Subcutaneous adipose tissue (tissue), 4 donors: ENCODE measurements around the gene ARID1A. TPM values are rescaled to one million over a fixed set of nuclear protein-coding genes. Genes with fewer than 3 reads are reported as not detected.

Experiments
- total RNA-seq, 4 donors: library from RNA; depleted of rRNA; stranded (reverse); fragments of >200 nt; gene quantifications; one replicate each; pipeline ENCODE4 v1.1.0, GENCODE V29; 2016
- TF ChIP-seq, protein P1 (sequence below): fragments of 450-650 bp; IDR thresholded peaks from one replicate; pipeline ENCODE4 v1.5.1; 2016; ENCODE audit warnings: low read depth, mild to moderate bottlenecking, control low read depth, antibody characterized with exemption, moderate library complexity

ARID1A gene
- total RNA-seq, 4 donors from 2014 or later, result 25.1 to 50.7 (median 31.3) TPM

DNA sequence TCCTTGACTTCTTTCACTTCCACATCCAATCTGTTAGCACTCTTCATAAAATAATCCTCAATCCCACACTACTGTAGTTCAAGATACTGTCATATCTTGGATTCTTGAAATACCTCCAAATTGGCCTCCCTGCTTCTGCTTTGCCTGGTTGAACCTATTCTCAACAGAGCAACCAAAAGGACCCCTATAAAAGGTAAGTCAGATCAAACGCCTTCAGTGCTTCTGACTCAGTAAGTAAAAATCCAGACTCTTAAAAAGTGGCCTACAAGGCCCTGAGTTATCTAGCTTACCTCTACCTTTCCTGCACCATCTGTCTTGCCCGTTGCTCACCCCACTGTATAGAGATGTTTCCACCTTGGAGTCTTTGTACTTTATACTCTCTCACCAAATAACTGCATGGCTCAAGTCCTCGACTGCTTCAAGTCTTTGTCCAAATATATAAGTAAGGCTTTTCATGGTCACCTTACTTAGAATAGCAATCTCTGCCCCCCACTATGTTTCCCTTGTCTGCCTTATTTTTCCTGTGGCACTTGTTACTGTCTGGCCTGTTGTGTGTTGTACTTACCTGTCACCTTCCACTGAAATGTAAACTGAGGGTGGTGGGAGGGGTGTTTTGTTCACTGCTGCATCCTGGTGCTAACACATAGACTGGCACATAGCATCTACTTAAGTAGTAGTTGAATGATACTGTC is 86.9 kb downstream of the ARID1A start:
- TF ChIP-seq, protein P1, sequence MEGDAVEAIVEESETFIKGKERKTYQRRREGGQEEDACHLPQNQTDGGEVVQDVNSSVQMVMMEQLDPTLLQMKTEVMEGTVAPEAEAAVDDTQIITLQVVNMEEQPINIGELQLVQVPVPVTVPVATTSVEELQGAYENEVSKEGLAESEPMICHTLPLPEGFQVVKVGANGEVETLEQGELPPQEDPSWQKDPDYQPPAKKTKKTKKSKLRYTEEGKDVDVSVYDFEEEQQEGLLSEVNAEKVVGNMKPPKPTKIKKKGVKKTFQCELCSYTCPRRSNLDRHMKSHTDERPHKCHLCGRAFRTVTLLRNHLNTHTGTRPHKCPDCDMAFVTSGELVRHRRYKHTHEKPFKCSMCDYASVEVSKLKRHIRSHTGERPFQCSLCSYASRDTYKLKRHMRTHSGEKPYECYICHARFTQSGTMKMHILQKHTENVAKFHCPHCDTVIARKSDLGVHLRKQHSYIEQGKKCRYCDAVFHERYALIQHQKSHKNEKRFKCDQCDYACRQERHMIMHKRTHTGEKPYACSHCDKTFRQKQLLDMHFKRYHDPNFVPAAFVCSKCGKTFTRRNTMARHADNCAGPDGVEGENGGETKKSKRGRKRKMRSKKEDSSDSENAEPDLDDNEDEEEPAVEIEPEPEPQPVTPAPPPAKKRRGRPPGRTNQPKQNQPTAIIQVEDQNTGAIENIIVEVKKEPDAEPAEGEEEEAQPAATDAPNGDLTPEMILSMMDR, result no peak

DNA sequence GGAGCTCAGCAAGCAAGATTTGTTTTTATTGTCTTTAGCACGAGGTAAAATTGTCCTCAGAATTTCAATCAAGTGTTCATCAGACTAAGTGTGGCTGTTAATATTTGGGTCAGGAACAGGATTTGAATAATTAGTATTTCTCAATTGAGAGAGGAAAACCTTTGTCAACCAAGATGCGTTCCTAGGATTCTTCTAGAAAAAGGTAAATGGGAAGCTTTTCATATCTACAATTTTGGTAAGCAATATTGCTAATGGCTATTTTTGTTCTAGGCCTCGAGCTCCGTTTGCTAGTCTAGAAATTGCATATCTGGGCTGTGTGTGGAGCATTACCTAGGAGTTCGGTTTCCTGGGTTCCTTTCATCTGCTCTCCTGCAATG is 87.8 kb downstream of the ARID1A start:
- TF ChIP-seq, protein P1, result no peak

DNA sequence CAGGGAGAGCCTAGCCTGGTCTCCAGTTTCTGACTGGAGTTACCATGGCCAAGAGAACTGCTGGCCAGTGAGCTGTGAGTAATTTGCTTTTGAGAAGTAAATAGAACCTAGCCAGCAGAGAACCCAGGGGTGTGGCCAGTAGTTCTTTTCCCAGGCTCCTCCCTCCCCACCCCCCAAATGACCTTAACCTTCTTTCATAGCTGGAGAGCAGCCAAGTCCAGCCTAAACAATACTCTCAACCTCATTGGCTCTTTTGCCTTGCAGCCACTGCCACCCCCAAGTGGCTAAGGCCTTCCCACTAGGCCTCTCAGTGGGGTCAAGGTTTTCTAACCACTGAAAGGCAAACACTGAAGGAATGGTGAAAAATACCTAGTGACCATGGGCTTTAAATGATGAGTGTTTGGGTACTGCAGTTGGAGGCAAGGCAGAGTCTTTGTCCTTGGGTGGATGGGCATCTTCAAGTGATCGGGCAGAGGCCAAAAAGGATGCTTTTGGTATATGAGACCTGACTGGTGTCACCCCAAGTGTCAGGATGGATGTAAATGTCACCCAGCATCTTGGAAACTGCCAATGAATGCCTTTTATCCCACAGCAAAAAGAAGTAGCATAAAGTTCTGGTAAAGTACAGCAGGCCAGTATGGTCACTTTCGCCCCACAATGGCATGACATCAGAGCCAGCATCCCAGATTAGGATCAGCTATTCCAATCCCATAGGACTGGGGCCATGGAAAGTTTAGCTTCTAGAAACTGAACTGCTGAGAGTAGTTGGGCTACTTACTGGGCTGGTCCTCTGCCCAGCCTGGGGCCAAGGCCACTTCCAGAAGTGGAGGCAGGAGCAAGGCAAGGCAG is 88.4 kb downstream of the ARID1A start:
- TF ChIP-seq, protein P1, result no peak

DNA sequence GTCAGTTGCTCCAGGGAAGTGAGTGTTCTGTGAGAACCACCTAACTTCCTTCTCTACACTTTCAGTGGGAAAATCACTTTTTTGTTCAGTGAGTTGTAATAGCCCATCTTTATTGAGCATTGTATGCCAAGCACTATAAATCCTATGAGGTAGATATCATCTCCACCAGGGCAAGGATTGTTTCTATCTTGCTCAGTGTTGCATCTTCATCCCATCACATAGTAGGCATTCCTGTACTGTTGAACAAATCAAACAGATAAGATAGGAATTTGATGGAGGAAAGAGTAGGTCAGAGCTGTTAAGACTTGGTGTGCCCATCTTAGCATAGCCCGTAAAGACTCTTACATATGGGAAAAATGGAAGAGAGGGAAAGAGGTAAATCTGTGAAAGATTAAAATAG is 89.1 kb downstream of the ARID1A start:
- TF ChIP-seq, protein P1, result no peak

DNA sequence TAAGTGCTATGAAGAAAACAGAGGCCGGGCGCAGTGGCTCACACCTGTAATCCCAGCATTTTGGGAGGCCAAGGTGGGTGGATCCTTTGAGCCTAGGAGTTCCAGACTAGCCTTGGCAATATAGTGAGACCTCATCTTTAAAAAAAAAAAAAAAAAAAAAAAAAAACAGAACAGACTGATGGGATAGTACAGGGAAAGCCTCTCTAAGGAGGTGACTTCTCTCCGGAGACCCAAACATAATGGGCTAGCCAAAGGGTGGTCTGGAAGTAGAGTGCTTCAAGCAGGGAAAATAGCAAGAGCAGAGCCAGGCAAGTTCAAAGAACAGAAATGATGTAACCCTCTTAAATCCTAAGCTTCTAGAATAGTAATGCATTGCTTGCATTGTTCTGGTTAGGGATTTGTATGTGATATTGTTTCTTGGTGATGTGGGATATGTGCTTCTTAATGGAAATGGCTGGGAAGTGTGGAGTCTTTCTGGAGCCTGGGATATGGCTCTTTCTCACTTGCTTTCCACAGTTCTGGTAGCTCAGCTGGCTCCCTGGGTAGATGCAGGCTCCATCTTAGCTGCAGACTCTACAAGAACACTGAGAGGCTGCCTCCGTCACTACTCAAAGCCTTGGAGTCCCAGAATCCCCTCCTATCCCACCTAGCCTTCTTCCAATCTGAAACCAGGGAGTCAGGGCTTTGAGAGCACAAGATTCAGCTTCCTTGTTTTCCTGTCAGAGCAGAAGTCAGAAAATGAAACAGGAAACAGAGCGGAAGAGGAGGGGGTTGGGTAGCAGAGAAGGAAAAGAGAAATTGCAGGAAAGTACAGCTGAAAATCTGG is 90.0 kb downstream of the ARID1A start:
- TF ChIP-seq, protein P1, result no peak

DNA sequence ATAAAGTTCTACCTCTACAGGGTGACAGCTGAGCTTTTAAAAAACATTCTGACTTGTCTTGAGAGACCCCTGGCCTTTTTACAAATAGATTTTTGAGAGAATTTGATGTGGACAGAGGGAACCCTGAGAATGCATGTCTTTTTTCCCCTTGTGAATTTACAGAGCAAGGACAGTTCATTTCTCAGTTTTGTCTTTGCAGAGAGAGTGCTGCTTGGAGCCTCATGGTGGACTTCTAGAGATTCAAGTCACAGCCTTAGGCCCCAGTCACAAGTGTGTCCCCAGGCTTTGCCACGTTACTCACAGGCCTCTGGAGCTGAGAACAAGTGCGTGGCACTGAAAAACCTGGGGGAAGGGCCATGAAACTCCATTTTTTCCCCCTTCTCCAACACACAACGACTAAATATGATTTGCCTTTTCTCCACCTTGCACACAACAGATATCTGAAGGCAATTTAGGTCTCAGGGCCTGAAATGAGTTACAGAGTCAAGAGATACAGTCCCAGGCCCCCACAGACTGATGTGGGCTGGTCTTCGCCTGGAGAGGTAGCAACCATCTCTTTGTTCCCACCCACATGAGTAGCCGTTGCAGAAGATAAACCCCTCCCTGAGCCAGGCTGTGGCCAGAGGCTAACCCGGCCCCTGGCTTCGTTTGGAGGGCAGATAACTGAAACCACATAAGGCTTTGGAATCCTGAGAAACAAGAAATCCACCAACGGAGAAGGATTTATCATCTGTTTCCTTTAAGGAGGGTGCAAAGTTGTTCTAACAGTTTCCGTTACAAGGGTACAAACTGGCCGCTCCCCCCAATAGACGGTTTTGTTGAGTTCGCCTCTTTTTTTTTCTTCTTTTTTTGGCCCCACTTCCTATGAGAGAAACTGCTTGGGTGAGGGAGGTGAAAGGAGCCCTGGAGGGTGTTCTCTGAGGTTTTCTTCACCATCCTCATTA is 90.9 kb downstream of the ARID1A start:
- TF ChIP-seq, protein P1, result no peak
